Measurements from ENCODE around the gene FILIP1.

The FILIP1 gene, protein sequence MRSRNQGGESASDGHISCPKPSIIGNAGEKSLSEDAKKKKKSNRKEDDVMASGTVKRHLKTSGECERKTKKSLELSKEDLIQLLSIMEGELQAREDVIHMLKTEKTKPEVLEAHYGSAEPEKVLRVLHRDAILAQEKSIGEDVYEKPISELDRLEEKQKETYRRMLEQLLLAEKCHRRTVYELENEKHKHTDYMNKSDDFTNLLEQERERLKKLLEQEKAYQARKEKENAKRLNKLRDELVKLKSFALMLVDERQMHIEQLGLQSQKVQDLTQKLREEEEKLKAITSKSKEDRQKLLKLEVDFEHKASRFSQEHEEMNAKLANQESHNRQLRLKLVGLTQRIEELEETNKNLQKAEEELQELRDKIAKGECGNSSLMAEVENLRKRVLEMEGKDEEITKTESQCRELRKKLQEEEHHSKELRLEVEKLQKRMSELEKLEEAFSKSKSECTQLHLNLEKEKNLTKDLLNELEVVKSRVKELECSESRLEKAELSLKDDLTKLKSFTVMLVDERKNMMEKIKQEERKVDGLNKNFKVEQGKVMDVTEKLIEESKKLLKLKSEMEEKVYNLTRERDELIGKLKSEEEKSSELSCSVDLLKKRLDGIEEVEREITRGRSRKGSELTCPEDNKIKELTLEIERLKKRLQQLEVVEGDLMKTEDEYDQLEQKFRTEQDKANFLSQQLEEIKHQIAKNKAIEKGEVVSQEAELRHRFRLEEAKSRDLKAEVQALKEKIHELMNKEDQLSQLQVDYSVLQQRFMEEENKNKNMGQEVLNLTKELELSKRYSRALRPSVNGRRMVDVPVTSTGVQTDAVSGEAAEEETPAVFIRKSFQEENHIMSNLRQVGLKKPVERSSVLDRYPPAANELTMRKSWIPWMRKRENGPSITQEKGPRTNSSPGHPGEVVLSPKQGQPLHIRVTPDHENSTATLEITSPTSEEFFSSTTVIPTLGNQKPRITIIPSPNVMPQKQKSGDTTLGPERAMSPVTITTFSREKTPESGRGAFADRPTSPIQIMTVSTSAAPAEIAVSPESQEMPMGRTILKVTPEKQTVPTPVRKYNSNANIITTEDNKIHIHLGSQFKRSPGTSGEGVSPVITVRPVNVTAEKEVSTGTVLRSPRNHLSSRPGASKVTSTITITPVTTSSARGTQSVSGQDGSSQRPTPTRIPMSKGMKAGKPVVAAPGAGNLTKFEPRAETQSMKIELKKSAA (N-terminal part only)

DNA sequence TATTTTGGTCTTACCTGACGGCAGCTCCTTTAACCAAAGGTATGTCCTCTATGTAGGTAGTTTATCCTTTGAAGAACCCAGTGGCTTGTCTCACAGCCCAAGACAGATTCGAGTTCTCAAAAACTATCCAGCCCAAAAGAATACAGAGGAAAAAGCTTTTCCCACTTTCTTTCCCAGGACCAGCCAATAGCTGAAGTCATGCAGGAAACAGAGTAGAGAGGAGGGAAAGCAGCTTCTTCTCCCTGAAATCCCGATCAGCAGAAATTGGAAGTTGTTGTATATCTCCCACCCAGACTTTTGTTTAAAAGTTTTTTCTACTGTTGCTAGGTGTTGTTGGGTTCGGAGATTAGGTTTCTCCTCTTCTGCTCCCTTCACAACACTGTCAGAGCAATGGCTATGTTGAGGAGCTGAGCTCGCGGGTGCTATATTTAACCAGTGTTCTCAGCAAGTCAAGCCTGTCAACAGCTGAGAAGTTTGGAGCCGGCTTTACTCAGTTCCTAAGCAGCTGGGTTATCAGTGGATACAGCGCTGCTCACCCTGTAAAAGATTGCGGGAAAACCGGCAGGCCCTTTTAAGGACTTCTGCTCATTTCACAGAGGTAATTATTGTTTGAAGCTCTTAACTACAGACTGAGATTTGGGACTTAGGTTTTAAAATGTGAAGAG, at the start of gene FILIP1:
Gene FILIP1, minus strand, starts transcription at position 401 of the 665 bp plus-strand sequence. CDS start 78,828 bp downstream, outside the sequence.
- no peak for DNase-seq

DNA sequence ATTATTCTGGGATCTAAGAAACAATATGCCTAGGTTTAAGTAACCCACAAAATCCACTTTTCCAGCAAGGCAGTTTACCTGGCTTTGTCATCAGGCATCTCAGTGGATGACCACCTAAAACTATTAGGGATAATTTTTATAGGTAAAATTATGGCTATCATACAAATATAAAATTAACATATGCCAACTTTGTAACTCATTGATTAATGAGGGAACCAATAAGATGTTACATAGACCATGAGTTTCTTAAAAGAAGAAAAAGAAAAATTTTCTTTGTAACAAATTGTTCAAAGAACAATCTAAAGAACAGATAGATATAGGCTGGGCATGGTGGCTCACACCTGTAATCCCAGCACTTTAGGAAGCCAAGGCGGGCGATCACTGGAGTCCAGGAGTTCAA, 49.7 kb upstream of the FILIP1 start:
- DNase-seq: no peak

DNA sequence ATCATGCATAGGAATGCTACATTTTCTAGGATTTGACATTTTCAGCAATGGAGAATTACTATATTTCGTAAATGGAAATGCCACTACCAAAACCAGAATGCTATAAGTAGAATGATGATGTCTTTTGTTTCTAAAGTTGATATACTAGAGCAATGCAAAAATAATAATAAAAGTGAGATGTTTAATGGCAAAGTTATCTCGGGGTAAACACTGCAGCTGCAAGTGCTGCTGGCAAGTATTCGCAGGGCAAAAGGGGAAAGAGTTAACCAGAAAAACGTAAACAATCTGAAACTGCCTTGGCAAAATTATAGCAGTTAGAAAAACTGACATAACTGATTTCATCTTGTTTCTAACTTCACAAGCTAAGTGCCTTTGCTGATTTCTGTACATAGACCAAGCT, 45.5 kb upstream of the FILIP1 start:
- DNase-seq: no peak

DNA sequence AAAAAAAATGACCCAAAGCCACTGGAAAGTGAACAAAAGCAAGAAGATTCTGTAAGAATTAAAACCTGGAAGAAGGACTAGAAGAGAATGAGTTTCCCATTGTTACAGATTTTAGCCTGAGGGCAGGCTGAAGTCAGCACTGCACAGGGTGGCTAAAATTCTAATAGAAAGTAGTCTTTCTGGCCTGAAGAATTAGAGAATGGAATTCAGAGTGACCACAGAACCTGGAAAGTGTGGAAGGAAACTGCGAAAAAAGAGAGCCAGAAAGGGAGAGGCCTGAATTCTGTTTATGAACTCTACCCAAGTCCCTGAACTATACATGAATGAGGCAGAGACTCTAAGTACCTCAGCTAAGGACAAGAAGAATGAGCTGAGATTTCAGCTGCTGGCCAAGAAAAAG, 38.9 kb upstream of the FILIP1 start:
- DNase-seq: no peak

DNA sequence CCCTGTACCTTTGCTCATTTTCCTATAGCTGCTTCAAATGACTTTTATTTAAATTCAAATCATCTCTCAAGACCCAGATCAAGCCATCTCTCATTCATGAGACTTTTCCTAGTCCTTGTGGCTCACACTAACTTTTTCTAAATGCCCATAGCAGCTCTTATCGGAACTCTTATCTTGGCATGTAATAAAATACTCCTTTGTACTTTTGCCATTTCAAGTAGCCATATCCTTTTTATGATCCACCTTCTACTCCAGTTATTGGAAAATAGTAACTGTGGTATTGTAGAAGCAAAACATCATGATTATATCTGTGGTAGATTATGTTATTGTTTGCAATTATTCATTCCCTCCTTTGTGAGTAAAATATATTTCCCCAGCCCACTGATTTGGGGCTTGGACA, 37.6 kb upstream of the FILIP1 start:
- no peak for DNase-seq

DNA sequence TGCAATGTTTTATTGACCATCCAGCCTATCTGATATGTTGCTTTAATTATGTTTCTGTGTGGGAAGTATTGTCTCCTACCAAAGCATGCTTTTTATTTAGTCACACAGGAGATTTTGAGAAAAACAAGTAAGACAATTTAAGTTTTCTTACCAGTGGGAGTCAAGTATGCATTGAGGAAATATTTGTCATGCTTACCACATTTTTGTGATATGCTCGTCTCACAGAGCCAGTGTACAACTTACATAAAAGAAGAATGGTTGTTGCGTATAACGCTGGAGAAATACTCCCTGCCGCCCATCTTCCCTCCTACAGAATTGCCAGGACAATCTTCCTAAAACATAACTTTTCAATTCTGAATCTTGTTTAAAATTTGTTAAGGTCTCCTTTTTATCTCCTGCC, 37.1 kb upstream of the FILIP1 start:
- DNase-seq: no peak

DNA sequence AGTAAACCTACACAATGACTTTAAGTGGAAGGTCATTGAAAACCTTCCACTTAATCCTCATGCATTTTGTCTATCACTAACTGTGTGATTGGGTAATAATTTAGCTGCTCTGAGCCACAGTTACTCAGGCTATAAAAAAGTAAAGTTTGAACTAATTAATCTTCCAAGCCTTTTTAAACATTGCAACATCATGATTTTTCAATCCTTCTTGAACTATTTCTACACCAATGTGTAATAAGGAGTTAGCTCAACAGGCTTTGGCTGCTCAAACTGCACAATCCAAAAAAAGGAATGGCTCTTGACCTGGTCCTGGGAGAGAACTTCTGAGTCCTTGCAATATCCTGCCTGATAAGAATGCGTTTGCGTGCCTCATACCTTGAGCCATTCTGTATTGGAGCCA, 34.8 kb upstream of the FILIP1 start:
- no peak for DNase-seq

DNA sequence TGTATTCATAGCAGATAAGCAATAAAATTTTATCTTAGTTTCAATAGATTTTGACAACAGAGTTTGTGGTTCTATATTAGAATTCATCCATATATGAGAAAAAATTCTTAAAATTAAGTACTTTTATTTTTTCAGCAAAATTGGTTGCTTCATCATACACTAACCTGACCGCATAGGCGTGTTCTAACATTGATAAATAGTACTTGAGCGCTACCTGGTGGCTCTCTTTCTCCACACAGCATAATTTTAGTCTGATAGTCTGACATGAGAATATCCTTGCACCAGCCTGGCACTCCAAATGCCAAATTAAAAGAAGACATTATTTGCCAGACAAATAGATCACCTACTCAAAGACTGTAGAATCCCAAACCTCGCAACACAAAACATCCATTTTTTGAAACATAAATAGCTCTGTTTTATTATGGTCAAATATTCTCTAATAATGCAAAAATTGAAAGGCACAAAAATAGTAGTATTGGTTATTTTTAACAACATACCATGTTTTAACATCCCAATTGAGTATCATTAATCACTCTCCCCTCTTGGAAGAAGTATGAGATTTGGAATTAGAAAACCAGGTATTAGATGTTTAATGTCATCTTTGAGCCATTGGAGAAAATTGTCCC, 33.0 kb upstream of the FILIP1 start:
- peak; percentile 71 for DNase-seq

DNA sequence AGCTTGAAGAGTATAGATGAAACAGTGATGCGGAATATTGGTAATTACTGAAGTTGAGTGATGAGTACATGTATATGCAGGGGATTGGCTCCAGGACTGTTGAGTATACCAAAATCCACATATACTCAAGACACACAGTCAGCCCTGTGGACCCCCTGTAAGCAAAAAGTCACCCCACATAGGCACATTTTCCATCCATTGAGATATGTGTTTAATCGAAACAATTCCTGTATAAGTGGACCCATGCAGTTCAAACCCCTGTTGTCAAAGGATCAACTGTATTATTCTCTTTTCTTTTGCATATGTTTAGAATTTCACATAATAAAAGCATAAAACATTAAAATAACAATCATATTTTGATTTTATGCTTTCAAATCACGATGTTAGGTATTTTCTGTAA, 32.1 kb upstream of the FILIP1 start:
- DNase-seq: no peak

DNA sequence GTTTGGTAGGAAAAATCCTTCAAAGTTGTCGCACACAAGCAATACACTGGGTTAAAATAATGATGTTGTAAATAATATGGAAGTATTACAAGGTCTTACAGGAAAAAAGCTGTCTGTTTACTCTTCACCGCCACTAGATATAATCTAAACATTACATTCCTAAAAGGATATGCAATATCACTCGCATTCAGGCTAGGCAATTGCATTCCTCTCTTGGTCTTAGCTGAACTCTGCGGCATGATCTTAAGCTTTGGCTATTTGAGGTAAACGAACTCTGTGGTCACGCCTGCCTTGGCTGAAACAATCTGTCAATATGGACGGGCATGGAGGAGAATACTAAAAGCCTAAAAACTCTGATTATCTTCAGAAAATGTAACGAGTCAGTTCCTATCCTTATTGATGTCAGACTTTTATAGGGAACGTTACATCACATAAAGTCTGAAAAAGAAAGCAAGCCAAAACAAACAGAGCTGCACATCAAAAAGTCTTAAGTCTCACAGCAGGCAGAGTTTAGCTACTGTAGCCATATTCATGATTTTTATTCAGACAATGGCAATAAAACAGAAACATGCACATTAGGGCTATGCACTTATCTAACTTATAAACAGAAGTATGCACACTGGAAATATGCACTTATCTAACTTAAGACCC, 30.8 kb upstream of the FILIP1 start:
- DNase-seq: no peak

DNA sequence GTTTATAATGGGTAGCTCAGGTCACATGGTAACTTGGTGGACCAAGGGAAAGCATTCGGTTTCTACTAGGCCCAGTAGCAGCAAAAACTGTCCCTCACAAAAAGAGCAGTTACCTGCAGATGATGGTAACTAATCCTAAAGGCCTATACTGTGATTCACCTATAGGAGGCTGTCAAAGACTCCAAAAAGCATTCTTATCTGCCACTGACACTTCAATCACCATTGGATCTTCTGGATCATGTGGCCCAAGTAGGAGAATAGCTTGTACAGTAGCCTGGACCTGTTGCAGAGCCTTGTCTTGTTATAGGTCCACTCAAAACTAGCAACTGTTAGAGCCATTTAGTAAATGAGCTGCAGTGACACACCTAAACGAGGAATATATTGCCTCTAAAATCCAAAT, 23.2 kb upstream of the FILIP1 start:
- DNase-seq: no peak

DNA sequence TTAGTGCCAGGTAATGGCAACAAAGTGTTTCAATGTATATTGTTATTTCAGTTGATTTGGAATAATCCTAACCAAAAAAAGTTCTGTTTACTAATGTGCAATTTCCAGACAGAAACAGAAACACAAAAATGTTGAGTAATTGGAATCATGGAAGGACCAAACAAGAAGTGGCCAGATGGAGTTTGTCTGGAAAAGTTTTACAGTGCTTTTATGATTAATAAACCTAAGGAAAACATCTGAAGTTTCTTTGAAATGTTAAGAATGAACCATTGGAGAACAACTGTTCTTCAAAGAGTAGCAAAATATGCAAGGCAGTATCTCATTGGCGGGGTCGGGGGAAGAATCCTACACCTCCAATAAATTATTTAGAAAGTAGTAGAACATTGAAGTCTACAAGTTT, 19.0 kb upstream of the FILIP1 start:
- no peak for DNase-seq

DNA sequence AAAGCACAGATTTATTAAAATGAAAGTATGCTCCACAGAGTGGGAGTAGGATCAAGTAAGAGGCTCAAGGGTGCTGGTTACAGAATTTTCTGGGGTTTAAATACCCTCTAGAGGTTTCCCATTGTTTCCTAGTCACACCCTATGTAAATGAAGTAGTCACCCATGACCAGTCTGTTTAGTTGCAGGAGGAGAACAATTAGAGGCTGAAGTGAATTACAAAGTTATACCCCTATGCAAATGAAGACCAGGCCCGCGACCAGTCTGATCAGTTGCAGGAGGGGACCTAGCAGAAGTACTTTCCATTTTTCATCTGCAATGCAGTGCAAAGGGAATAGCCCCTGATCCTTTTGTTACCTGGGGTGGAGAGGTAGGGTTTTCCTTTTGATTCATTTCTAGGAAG, 11.8 kb upstream of the FILIP1 start:
- DNase-seq: no peak

DNA sequence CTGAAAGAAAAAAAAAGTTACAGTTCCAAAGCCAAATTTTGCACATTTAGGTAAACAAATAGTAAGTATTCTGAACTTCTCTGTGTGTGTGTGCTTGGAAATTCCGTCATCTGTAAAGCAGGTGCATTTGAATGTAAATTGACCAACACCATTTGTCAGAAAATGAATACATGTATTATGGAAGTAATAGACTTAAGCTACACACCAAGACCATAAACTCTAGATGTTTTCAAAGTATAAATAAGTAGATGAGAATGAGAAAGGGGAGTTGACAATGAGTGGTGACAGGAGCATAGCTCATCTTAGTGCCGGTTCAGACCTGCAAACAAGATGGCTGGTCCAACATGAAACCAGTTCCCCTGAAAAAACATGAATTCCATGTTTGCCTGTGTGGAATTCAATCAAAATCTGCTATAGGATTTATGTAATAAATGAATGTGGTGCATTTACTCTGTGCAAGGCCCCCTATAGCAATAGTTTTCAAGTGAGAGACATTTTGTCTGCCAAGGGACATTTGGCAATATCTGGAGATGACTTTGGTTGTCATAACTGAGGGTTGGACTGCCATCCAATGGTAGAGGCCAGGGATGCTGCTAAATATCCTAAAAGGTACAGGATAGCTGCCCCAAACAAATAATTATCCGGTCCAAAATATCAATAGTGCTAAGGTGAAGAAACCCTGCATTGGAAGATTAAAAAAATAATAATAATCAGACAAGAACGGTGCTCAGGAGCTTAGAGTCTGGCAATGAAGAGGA, 11.0 kb upstream of the FILIP1 start:
- DNase-seq: no peak

DNA sequence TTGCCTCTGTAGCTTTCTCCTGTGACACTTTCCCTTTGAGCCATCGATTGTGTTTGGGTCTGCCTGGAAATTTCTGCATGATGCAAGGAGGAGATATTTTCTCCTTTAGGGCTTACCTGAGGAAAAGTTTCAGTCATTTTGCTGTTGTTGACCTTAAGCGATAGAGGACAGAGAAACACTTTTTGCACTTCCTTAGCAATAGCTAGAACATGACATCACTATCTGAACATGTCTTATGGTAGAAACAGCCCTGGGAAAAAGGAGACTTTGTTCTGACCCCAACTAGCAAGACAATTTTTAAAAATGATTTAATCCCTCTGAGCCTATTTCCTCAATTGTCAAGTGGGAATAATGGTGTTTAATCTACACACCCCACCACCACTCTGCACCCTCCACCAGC, 9.7 kb upstream of the FILIP1 start:
- no peak for DNase-seq

DNA sequence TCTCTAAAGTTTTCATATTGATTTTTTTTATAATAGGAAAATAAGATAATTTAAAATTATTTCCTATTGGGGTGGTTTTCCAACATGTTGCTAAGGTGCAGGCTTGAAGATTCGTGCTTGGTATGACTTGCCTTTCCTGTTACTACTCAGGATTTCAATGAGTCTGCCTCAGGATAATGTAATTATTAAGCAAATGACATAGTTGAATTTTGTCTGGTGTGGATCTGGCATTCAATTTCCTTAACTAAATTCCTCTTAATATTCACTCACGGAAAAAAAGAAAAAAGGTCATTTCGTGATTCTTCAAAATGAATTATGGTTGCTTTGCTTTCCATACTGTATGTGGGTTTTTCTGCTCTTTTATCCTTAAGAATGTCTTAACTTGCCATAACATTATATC, 9.3 kb upstream of the FILIP1 start:
- DNase-seq: no peak

DNA sequence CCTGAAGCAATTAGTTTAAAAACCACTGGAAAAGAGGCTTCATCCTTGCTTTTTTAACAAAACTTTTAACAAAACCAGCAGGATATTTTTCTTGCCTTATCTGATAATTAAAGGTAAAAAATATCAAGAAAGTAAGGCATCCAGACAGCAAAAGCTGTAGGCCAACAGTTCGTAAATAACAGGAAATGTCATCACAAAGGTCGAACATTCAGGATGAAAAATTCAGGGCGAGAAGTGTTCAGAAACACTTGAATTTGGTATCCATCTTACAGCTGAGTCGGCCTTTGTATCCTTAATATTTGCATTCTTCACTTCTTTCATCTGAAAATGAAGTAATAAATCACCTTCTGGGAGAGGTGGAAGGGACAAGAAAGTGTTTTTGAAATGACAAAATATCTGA, 8.2 kb upstream of the FILIP1 start:
- DNase-seq: no peak

DNA sequence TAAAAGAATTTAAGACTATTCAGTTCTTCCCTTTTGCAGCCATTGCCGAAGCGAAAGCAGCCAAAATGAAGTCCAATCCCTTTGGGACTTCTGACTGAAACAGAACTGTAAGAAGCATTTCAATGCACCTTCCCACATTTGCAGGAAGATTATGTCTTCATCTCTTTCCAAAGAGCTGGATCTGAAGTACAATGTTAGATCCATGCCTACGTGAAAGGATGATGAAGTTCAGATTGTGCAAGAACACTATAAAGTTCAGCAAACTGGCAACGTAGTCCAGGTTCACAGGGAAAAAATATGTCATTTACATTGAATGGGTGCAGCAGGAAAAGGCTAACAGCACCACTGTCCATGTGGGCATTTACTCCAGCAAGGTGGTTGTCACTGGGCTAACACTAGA, 6.0 kb upstream of the FILIP1 start:
- no peak for DNase-seq

DNA sequence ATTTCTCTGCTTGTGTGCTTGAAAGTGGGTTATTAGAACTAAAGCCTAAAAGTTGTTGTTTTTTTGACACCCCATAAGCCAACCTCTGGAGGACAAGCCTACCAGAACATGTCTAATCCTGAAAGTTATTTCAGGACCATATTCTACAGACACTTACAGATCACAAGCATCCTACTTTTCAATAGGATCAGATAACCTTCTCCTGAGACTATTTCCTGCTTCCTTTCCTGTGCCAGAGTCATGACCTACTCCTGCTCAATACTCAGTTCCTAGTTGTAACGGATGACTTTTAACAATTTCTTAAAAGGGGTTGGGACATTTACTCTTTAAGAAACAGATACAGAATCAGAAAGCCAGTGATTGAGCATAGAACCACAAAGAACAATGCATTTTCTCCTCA, 5.3 kb upstream of the FILIP1 start:
- no peak for DNase-seq

DNA sequence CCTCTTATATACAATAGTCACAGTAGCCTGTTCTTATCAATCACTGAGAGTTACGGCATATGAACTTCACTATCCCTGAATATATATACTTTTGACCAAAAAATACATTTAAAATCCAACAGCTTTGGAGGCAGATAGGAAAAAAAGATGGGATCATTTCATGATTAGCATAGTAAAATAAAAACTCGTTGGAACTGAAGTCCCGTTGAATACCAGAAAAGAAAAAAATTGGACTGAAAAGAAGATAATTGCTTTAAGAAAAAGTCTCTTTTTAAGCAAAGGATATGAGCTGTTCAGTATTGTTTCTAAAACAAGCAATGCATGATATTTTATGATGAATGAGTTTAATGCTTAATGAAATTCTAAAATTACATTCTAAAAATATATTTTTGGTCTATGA, 4.4 kb upstream of the FILIP1 start:
- no peak for DNase-seq

DNA sequence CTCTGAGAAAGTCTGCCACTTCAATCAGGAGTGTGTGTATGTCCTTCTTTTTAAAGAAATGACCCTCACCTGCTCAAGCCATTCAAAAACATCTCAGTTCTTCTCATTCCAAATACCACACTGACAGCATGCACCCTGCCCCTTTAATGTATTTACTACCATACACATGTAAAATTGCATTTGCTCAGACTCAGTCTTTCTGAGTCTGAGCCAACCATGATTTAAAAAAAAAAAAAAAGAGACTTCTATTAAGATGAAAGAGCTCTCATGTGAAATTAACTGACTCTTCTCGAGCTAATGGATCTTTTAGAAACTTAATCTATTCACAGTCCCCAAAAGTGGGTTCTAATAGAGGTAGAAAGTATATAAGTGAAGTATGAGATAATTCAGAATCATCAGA, 1.4 kb upstream of the FILIP1 start:
- DNase-seq: no peak

Measured in activated CD4-positive, alpha-beta T cell treated with anti-CD3 and anti-CD28 coated beads, Interleukin-2, Interleukin-6, amounts not matched to agents 100 ng/mL and 50 ng/mL, durations not matched to agents 16 hours and 8 hours (primary cell).